ENCODE data around the gene MECP2.
"Not testable (repeated sequence)": the region's sequence is repeated elsewhere in the genome, so short reads cannot be mapped to it uniquely, and the experiment has no call there.

The MECP2 gene

GRCh38 chrX:154006947-154007346, 90.6 kb downstream of the MECP2 start:
- H3K4me3 ChIP-seq (ENCODE audit: low read length): no peak overlapping the region
- TF ChIP-seq CTCF (conservative IDR thresholded peaks at IDR 0.05; ENCODE audit: low read length): no peak
- no peak for DNase-seq (ENCODE audit: low read depth)

GRCh38 chrX:154004315-154004714, 93.2 kb downstream of the MECP2 start:
- TF ChIP-seq CTCF (conservative IDR thresholded peaks at IDR 0.05; ENCODE audit: low read length): no peak
- DNase-seq (ENCODE audit: low read depth): no peak
- H3K4me3 ChIP-seq (ENCODE audit: low read length): no peak overlapping the region

- H3K4me3 ChIP-seq (ENCODE audit: low read length): peak overlapping the region; percentile 15; the same call in 1 of the 2 replicates
- no peak for TF ChIP-seq CTCF (conservative IDR thresholded peaks at IDR 0.05; ENCODE audit: low read length)
- peak; percentile 86 for DNase-seq (ENCODE audit: low read depth)
Observed at GRCh38 chrX:154002215-154002719, 95.2 kb downstream of the MECP2 start.

- no peak for TF ChIP-seq CTCF (conservative IDR thresholded peaks at IDR 0.05; ENCODE audit: low read length)
- no peak overlapping the region for H3K4me3 ChIP-seq (ENCODE audit: low read length)
- no peak for DNase-seq (ENCODE audit: low read depth)
Observed at GRCh38 chrX:154000051-154000450, 97.5 kb downstream of the MECP2 start.

- no peak overlapping the region for H3K4me3 ChIP-seq (ENCODE audit: low read length)
- no peak for DNase-seq (ENCODE audit: low read depth)
- no peak for TF ChIP-seq CTCF (conservative IDR thresholded peaks at IDR 0.05; ENCODE audit: low read length)
Observed at GRCh38 chrX:153999359-154000037, 98.0 kb downstream of the MECP2 start.

GRCh38 chrX:153995504-153995903, 102.0 kb downstream of the MECP2 start:
- TF ChIP-seq CTCF (conservative IDR thresholded peaks at IDR 0.05; ENCODE audit: low read length): no peak

GRCh38 chrX:153994398-153994797, 103.1 kb downstream of the MECP2 start:
- H3K4me3 ChIP-seq (ENCODE audit: low read length); DNase-seq (ENCODE audit: low read depth): not testable (repeated sequence)

More at GRCh38 chrX:153995504-153995903, 102.0 kb downstream of the MECP2 start:
- no peak for DNase-seq (ENCODE audit: low read depth)
- H3K4me3 ChIP-seq (ENCODE audit: low read length): no peak overlapping the region

Measured in AG10803 (cell line).